Adrenal gland (tissue), 12 donors: ENCODE data around the gene HTN3. TPM values are rescaled to one million over a fixed set of nuclear protein-coding genes. Genes with fewer than 3 reads are reported as not detected.

Source experiments
- DNase-seq, 7 donors: peaks; one replicate each; pipeline ENCODE4 v3.0.0-alpha.2; 2019 to 2020
- H3K27ac ChIP-seq, 5 donors: fragments of 200-600 bp; sonication (generic) in 4 of 5; 1 replicate in 3 of 5; 2 replicates in 2 of 5; pipeline versions ENCODE4 v1.5.1 to v1.8.0; 2016 to 2020; ENCODE audit warnings: mild to moderate bottlenecking in 1 of 5
- H3K27me3 ChIP-seq: fragments of 200-600 bp; 2 replicates; pipeline ENCODE4 v1.8.0; 2021
- H3K36me3 ChIP-seq, 2 donors: fragments of 200-600 bp; replicated peaks in 1 of 2; 1 replicate in 1 of 2; 2 replicates in 1 of 2; pipeline versions ENCODE4 v1.5.1 to v1.8.0; 2018 to 2022
- H3K4me1 ChIP-seq, 2 donors: fragments of 200-600 bp; replicated peaks in 1 of 2; 1 replicate in 1 of 2; 2 replicates in 1 of 2; pipeline versions ENCODE4 v1.5.1 to v1.8.0; 2018 to 2021
- H3K4me3 ChIP-seq, 4 donors: fragments of 200-600 bp; sonication (generic) in 3 of 4; one replicate each; pipeline ENCODE4 v1.5.1; 2016 to 2018
- H3K9me3 ChIP-seq, 3 donors: fragments of 200-600 bp; sonication (generic) in 1 of 3; replicated peaks in 1 of 3; 1 replicate in 2 of 3; 2 replicates in 1 of 3; pipeline versions ENCODE4 v1.5.1 to v1.8.0; 2016 to 2021
- CTCF ChIP-seq, 6 experiments: fragments of 450-650 bp in 4 of 6; fragments of 200-600 bp in 2 of 6; sonication (generic) in 1 of 6; IDR thresholded peaks; 1 replicate in 5 of 6; 2 replicates in 1 of 6; pipeline versions ENCODE4 v1.5.1 to v1.8.0; 2016 to 2021; ENCODE audit warnings: antibody characterized with exemption in 6 of 6, mild to moderate bottlenecking in 2 of 6, moderate library complexity in 1 of 6
- POLR2A ChIP-seq, 2 donors: fragments of 450-650 bp; IDR thresholded peaks; one replicate each; pipeline ENCODE4 v1.6.1; 2017; ENCODE audit warnings: antibody characterized with exemption in 2 of 2, mild to moderate bottlenecking in 2 of 2, moderate library complexity in 1 of 2
- WGBS, 4 donors: extraction: QIAGEN DNeasy Blood & Tissue Kit in 2 of 4; methylation state at CpG; one replicate each; pipeline versions ENCODE4 v1.1.5 to v1.1.7; 2013 to 2017; 5-methylcytosine and 5-hydroxymethylcytosine counted together
- intact Hi-C, 2 donors: fragments of 100-400 bp; cut with DNase I; formaldehyde crosslinking; loops; one replicate each; pipeline versions ENCODE4 v1.14.1 to v1.15.0; 2022 to 2023
- polyA plus RNA-seq, 3 donors: library from polyadenylated mRNA; stranded (reverse); fragments of 200-250 nt in 2 of 3; fragments of 350-450 nt in 1 of 3; fragmentation: Illumina TruSeq in 1 of 3; extraction: RNeasy Lipid Tissue Mini Kit (QIAGEN cat#74804) in 1 of 3; gene quantifications; one replicate each; pipeline ENCODE4 v1.2.3, GENCODE V29; 2013 to 2014
- total RNA-seq, 9 donors: library from RNA; depleted of rRNA in 4 of 9; stranded (reverse); fragments of >200 nt in 4 of 9; fragments of 120-200 nt in 1 of 9; fragmentation: NEBNext Ultra II Directional in 1 of 9; extraction: Animal tissue kit (Norgen Biotek cat#: 25700) in 1 of 9; gene quantifications; one replicate each; pipeline versions ENCODE4 v1.1.0 to v1.2.4, GENCODE V29; 2013 to 2023
- donor health status: healthy with polysubstance abuse.
- donor health status: Bipolar disorder and iron deficiency.
- donor health status: DM: yes; HTN: yes; CAD: no.
- donor health status: DM: no; HTN: no; CAD: no.
- donor health status: DM: no; HTN: no; CAD: no.
- donor health status: DM: yes; HTN: yes; CAD: no.

HTN3 gene
- total and polyA plus RNA-seq, 12 donors: 0.57 TPM; not detected in 11

- no peaks in the 10 kb centered on the region for H3K36me3 ChIP-seq
- intact Hi-C loops: no loop called here
- H3K27me3 ChIP-seq: no peaks in the 10 kb centered on the region
- H3K27ac ChIP-seq: no peak within 1 kb of the TSS
- TF ChIP-seq CTCF (IDR thresholded peaks at IDR 0.05) (no peak), POLR2A (IDR thresholded peaks at IDR 0.05) (no peak)
- no peaks in the 10 kb centered on the region for H3K9me3 ChIP-seq
- WGBS, 4 donors: 64 to 78% (median 72%) methylated on average over 3 of the region's 3 CpGs
- DNase-seq: no peak
- no peaks in the 10 kb centered on the region for H3K4me1 ChIP-seq
- no peak within 1 kb of the TSS for H3K4me3 ChIP-seq
Measured at GRCh38 chr4:69995526-69996016, 32.7 kb upstream of the HTN3 start, which contains the start of gene STATH. Gene STATH (plus strand): TSS chr4:69995966. CDS start chr4:69998438, 2,472 bp downstream.

GRCh38 chr4:69999420-69999819 is 28.8 kb upstream of the HTN3 start:
- no peak for DNase-seq
- no peaks in the 10 kb centered on the region for H3K4me1 ChIP-seq
- no peak overlapping the region for H3K27ac ChIP-seq
- H3K27me3 ChIP-seq: no peaks in the 10 kb centered on the region
- H3K36me3 ChIP-seq: no peaks in the 10 kb centered on the region
- H3K4me3 ChIP-seq: no peak overlapping the region
- intact Hi-C loops: no loop called here
- no peaks in the 10 kb centered on the region for H3K9me3 ChIP-seq
- 81 to 91% (median 83%) methylated on average over 3 of the region's 3 CpGs for WGBS, 4 donors
- TF ChIP-seq POLR2A (IDR thresholded peaks at IDR 0.05) (no peak), CTCF (IDR thresholded peaks at IDR 0.05) (no peak)

GRCh38 chr4:70000711-70001110 is 27.5 kb upstream of the HTN3 start:
- H3K27ac ChIP-seq: no peak overlapping the region
- no peaks in the 10 kb centered on the region for H3K4me1 ChIP-seq
- no peaks in the 10 kb centered on the region for H3K9me3 ChIP-seq
- no peaks in the 10 kb centered on the region for H3K27me3 ChIP-seq
- WGBS, 4 donors: 61 to 78% (median 65%) methylated on average over 1 of the region's 1 CpG
- intact Hi-C loops: no loop called here
- no peaks in the 10 kb centered on the region for H3K36me3 ChIP-seq
- DNase-seq: no peak
- no peak for TF ChIP-seq CTCF (IDR thresholded peaks at IDR 0.05)
- no peak for TF ChIP-seq POLR2A (IDR thresholded peaks at IDR 0.05)
- H3K4me3 ChIP-seq: no peak overlapping the region

GRCh38 chr4:70002507-70002906 is 25.8 kb upstream of the HTN3 start:
- Histone ChIP-seq H3K4me3 (no peak overlapping the region), H3K9me3 (no peaks in the 10 kb centered on the region), H3K4me1 (no peaks in the 10 kb centered on the region), H3K27ac (no peak overlapping the region), H3K36me3 (no peaks in the 10 kb centered on the region), H3K27me3 (no peaks in the 10 kb centered on the region)
- intact Hi-C loops: no loop called here
- TF ChIP-seq POLR2A (IDR thresholded peaks at IDR 0.05) (no peak), CTCF (IDR thresholded peaks at IDR 0.05) (no peak)
- no peak for DNase-seq
